GM12878 (cell line): Measurements from ENCODE around the gene FAM241A. TPM values are rescaled to one million over a fixed set of nuclear protein-coding genes. Genes with fewer than 3 reads are reported as not detected.

Source experiments
- ATAC-seq: fragments of 200-7000 bp; cut with Tn5 transposase; 3 replicates; pipeline ENCODE4 v1.9.1; 2020; ENCODE audit warnings: mild to moderate bottlenecking, moderate library complexity
- BruUV-seq: library from RNA; stranded (reverse); fragments of 400-500 nt; replicated peaks from 2 replicates; lab custom pipeline; 2021; lab: Mats Ljungman, UMichigan
- CTCF ChIA-PET: fragments of 300-600 bp; sonication (Branson Sonifier 250); formaldehyde crosslinking; extraction: SDS; loops from one replicate; lab custom pipeline; 2021; ENCODE audit warnings: inconsistent platforms; lab: Yijun Ruan, JAX
- POLR2A ChIA-PET: fragments of 350-600 bp; formaldehyde crosslinking; extraction: SDS; loops from one replicate; lab custom pipeline; 2021; ENCODE audit warnings: inconsistent platforms; lab: Charles Lee
- RAD21 ChIA-PET: fragments of 300-600 bp; sonication (Branson Sonifier 250); formaldehyde crosslinking; loops from one replicate; lab custom pipeline; 2023; ENCODE audit warnings: antibody characterized with exemption; ENCODE audit not compliant: unreplicated experiment; lab: Charles Lee
- SMC1A ChIA-PET: fragments of 300-600 bp; sonication (Branson Sonifier 250); formaldehyde crosslinking; loops from one replicate; lab custom pipeline; 2023; ENCODE audit not compliant: unreplicated experiment, uncharacterized antibody; lab: Charles Lee
- DNase-seq: peaks from one replicate; pipeline ENCODE4 v3.0.0-alpha.2; 2011; ENCODE audit warnings: low read depth, low spot score
- FAIRE-seq: peaks from 3 replicates; lab custom pipeline; 2011; peaks lifted over from hg19 to GRCh38; lab: Jason Lieb, UNC
- H2AFZ ChIP-seq: 2 replicates; pipeline ENCODE4 v1.6.0; 2011; ENCODE audit warnings: low read depth, low read length, control low read depth; ENCODE audit not compliant: control insufficient read depth
- H3K27ac ChIP-seq: 2 replicates; pipeline ENCODE4 v1.5.1; 2011; ENCODE audit warnings: control low read depth; ENCODE audit not compliant: control insufficient read depth, insufficient read depth
- H3K27me3 ChIP-seq, 2 experiments: replicated peaks in 1 of 2; 2 replicates each; pipeline versions ENCODE4 v1.6.0 to v1.6.1; 2011; ENCODE audit warnings: low read length in 1 of 2; ENCODE audit not compliant: control insufficient read depth in 2 of 2, insufficient read depth in 2 of 2
- H3K36me3 ChIP-seq, 2 experiments: 2 replicates each; pipeline ENCODE4 v1.5.1; 2011; ENCODE audit warnings: low read length in 1 of 2; ENCODE audit not compliant: control insufficient read depth in 2 of 2, insufficient read depth in 2 of 2
- H3K4me1 ChIP-seq: 2 replicates; pipeline ENCODE4 v1.6.1; 2011; ENCODE audit warnings: mild to moderate bottlenecking, low read length, moderate library complexity, mixed read lengths; ENCODE audit not compliant: control insufficient read depth, insufficient read depth
- H3K4me2 ChIP-seq: 2 replicates; pipeline ENCODE4 v1.6.0; 2011; ENCODE audit warnings: control low read depth; ENCODE audit not compliant: control insufficient read depth, insufficient read depth
- H3K4me3 ChIP-seq: fragments of 200-600 bp; sonication (generic); 2 replicates; pipeline ENCODE4 v1.5.1; 2016
- H3K79me2 ChIP-seq: 2 replicates; pipeline ENCODE4 v1.6.0; 2011; ENCODE audit warnings: low read length; ENCODE audit not compliant: control insufficient read depth, insufficient read depth
- H3K9ac ChIP-seq: 2 replicates; pipeline ENCODE4 v1.8.0; 2011; ENCODE audit warnings: low read length, control low read depth, mixed read lengths; ENCODE audit not compliant: control insufficient read depth, insufficient read depth
- H3K9me3 ChIP-seq: replicated peaks from 3 replicates; pipeline ENCODE4 v1.5.1; 2011; ENCODE audit warnings: mild to moderate bottlenecking, low read length; ENCODE audit not compliant: control insufficient read depth, insufficient read depth
- H4K20me1 ChIP-seq: 2 replicates; pipeline ENCODE4 v1.6.0; 2011; ENCODE audit not compliant: control insufficient read depth, insufficient read depth
- EED ChIP-seq: sonication (generic); IDR thresholded peaks from 2 replicates; pipeline ENCODE4 v1.6.1; 2016; ENCODE audit warnings: antibody characterized with exemption, low read depth
- ELK1 ChIP-seq: IDR thresholded peaks from 2 replicates; pipeline ENCODE4 v1.6.1; 2012; ENCODE audit warnings: low read depth, low read length, improper control_type of control experiment
- ESRRA ChIP-seq: IDR thresholded peaks from 2 replicates; pipeline ENCODE4 v1.6.1; 2012; ENCODE audit warnings: mild to moderate bottlenecking, low read length, improper control_type of control experiment
- PKNOX1 ChIP-seq: fragments of 450-650 bp; IDR thresholded peaks from 2 replicates; pipeline ENCODE4 v1.6.1; 2016; ENCODE audit warnings: mild to moderate bottlenecking
- SRF ChIP-seq, 2 experiments: IDR thresholded peaks; 2 replicates each; pipeline ENCODE4 v1.6.1; 2011; ENCODE audit warnings: low read depth in 2 of 2, low read length in 2 of 2, mild to moderate bottlenecking in 1 of 2, moderate library complexity in 1 of 2
- WGBS: methylation state at CpG from one replicate; pipeline ENCODE4 v1.1.6; 2016; ENCODE audit warnings: low lambda C conversion rate; ENCODE audit not compliant: insufficient replicate concordance, insufficient coverage; ENCODE audit errors: missing lambda C conversion rate; 5-methylcytosine and 5-hydroxymethylcytosine counted together
- in situ Hi-C: fragments of 300-500 bp; cut with MboI; formaldehyde crosslinking; loops from 9 replicates; pipeline ENCODE4 v1.14.3; 2018; ENCODE audit warnings: mixed read lengths
- intact Hi-C: fragments of 100-400 bp; cut with micrococcal nuclease; formaldehyde crosslinking; loops from one replicate; pipeline ENCODE4 v1.14.2; 2022; ENCODE audit not compliant: unreplicated experiment
- polyA plus RNA-seq, 11 experiments: library from polyadenylated mRNA; depleted of rRNA in 4 of 11; unstranded in 6 of 11; stranded (reverse) in 5 of 11; fragments of >200 nt; fragmentation: Nextera tagmentation in 4 of 11; fragmentation: Illumina TruSeq in 1 of 11; extraction: Ambion mirVana in 4 of 11; extraction: Trizol in 1 of 11; gene quantifications; 1 replicate in 1 of 11; 2 replicates in 10 of 11; pipeline versions ENCODE4 v1.2.1 to v1.2.3, GENCODE V29; 2011 to 2016; ENCODE audit warnings: inconsistent platforms in 2 of 11, missing spikeins in 2 of 11, low read depth in 1 of 11
- total RNA-seq, 4 experiments: library from RNA; depleted of rRNA in 3 of 4; stranded (reverse); fragments of >200 nt in 3 of 4; fragmentation: Illumina TruSeq in 1 of 4; extraction: Trizol in 1 of 4; gene quantifications; 2 replicates each; pipeline versions ENCODE4 v1.2.1 to v1.2.3, GENCODE V29; 2013 to 2021

Gene FAM241A
- total and polyA plus RNA-seq, 10 of the 15 experiments (the other 5 are each of a cell fraction or from before 2014, with no cell fraction given): 0.20 to 7.5 (median 2.4) TPM

GRCh38 chr4:112112590-112113170, 32.6 kb upstream of the FAM241A start:
- RAD21 ChIA-PET: interaction anchor here (1.0 kb wide), 1 partner anchor 13 kb away, joined by 3 read pairs; no protein-coding TSS in a partner anchor
- no peak for FAIRE-seq
- TF ChIP-seq PKNOX1 (no peak), SRF (IDR thresholded peaks at IDR 0.05; ENCODE audit: low read depth in 2 of 2, low read length in 2 of 2) (no peak), EED (no peak), ESRRA (no peak), ELK1 (no peak)
- CTCF ChIA-PET: interaction anchor here (0.9 kb wide), 1 partner anchor 15 kb away, joined by 3 read pairs; no protein-coding TSS in a partner anchor
- Histone ChIP-seq H3K79me2 (no peaks in the 10 kb centered on the region), H3K4me2 (no peak overlapping the region), H3K36me3 (no peaks in the 10 kb centered on the region), H3K27ac (no peak overlapping the region), H3K4me1 (no peaks in the 10 kb centered on the region), H4K20me1 (no peaks in the 10 kb centered on the region), H3K9ac (no peak overlapping the region), H3K9me3 (no peaks in the 10 kb centered on the region), H3K4me3 (no peak overlapping the region), H3K27me3 (no peaks in the 10 kb centered on the region), H2AFZ (no peak overlapping the region)
- POLR2A ChIA-PET: no interaction called here
- SMC1A ChIA-PET: interaction anchor here (0.9 kb wide), 1 partner anchor 104 kb away, joined by 3 read pairs; no protein-coding TSS in a partner anchor
- no TSS peak for BruUV-seq
- no peak for DNase-seq
- ATAC-seq: no peak
- intact Hi-C loops: no loop called here
- in situ Hi-C loops: no loop called here
- 94% methylated on average over 2 of the region's 2 CpGs for WGBS
